H9 (cell line): ENCODE measurements around the gene GTF2IRD2. TPM values are rescaled to one million over a fixed set of nuclear protein-coding genes. Genes with fewer than 3 reads are reported as not detected.
"Not testable (repeated sequence)": the region's sequence is repeated elsewhere in the genome, so short reads cannot be mapped to it uniquely, and the experiment has no call there.

Experiments
- DNase-seq: peaks from one replicate; pipeline ENCODE4 v3.0.0-alpha.2; 2017
- H2AFZ ChIP-seq: one replicate; pipeline ENCODE4 v1.6.1; 2013; ENCODE audit warnings: mild to moderate bottlenecking, low read length, control low read depth, moderate library complexity
- H2AK5ac ChIP-seq: 2 replicates; pipeline ENCODE4 v1.6.1; 2013; ENCODE audit warnings: low read length, control low read depth, mixed read lengths; ENCODE audit not compliant: insufficient read length
- H2BK120ac ChIP-seq: one replicate; pipeline ENCODE4 v1.6.1; 2013; ENCODE audit warnings: low read depth, mild to moderate bottlenecking, low read length, control low read depth, inconsistent platforms; ENCODE audit not compliant: poor library complexity, severe bottlenecking
- H2BK12ac ChIP-seq: 2 replicates; pipeline ENCODE4 v1.6.1; 2013; ENCODE audit warnings: low read length, control low read depth, mixed read lengths, low read depth; ENCODE audit not compliant: insufficient read length
- H2BK15ac ChIP-seq: 2 replicates; pipeline ENCODE4 v1.6.1; 2013; ENCODE audit warnings: low read depth, low read length, control low read depth
- H2BK20ac ChIP-seq: one replicate; pipeline ENCODE4 v1.6.1; 2013; ENCODE audit warnings: low read depth, mild to moderate bottlenecking, low read length, control low read depth, inconsistent platforms; ENCODE audit not compliant: poor library complexity, severe bottlenecking
- H2BK5ac ChIP-seq: 2 replicates; pipeline ENCODE4 v1.6.1; 2013; ENCODE audit warnings: low read length, control low read depth, mixed read lengths; ENCODE audit not compliant: insufficient read length
- H3K14ac ChIP-seq: 2 replicates; pipeline ENCODE4 v1.6.1; 2013; ENCODE audit warnings: low read length, control low read depth; ENCODE audit not compliant: insufficient read depth
- H3K18ac ChIP-seq: 2 replicates; pipeline ENCODE4 v1.6.1; 2013; ENCODE audit warnings: low read depth, mild to moderate bottlenecking, mixed read lengths, low read length, control low read depth; ENCODE audit not compliant: insufficient read length
- H3K23ac ChIP-seq: 2 replicates; pipeline ENCODE4 v1.6.1; 2013; ENCODE audit warnings: low read length, control low read depth, mixed read lengths, low read depth; ENCODE audit not compliant: insufficient read length
- H3K23me2 ChIP-seq: 2 replicates; pipeline ENCODE4 v1.6.1; 2013; ENCODE audit warnings: low read depth, mild to moderate bottlenecking, mixed read lengths, low read length, control low read depth; ENCODE audit not compliant: insufficient read length, poor library complexity, severe bottlenecking
- H3K27ac ChIP-seq: 2 replicates; pipeline ENCODE4 v1.5.1; 2013; ENCODE audit warnings: low read length, control low read depth, mixed read lengths, low read depth; ENCODE audit not compliant: insufficient read length
- H3K27me3 ChIP-seq: 2 replicates; pipeline ENCODE4 v1.6.1; 2013; ENCODE audit warnings: low read length, control low read depth, inconsistent platforms; ENCODE audit not compliant: insufficient read depth
- H3K4ac ChIP-seq: 2 replicates; pipeline ENCODE4 v1.6.1; 2013; ENCODE audit warnings: low read depth, mild to moderate bottlenecking, control low read depth, inconsistent platforms, low read length, moderate library complexity
- H3K4me1 ChIP-seq: 2 replicates; pipeline ENCODE4 v1.6.1; 2013; ENCODE audit warnings: low read length, control low read depth, inconsistent platforms; ENCODE audit not compliant: insufficient read depth
- H3K4me2 ChIP-seq: 2 replicates; pipeline ENCODE4 v1.6.1; 2013; ENCODE audit warnings: low read length, control low read depth, mixed read lengths; ENCODE audit not compliant: insufficient read length, insufficient read depth
- H3K56ac ChIP-seq: 2 replicates; pipeline ENCODE4 v1.6.1; 2013; ENCODE audit warnings: low read depth, mild to moderate bottlenecking, mixed read lengths, low read length, control low read depth; ENCODE audit not compliant: insufficient read length
- H3K79me1 ChIP-seq: 2 replicates; pipeline ENCODE4 v1.6.1; 2013; ENCODE audit warnings: low read depth, mild to moderate bottlenecking, moderate library complexity, low read length, control low read depth, inconsistent platforms; ENCODE audit not compliant: insufficient read depth, poor library complexity, severe bottlenecking
- H3K79me2 ChIP-seq: 2 replicates; pipeline ENCODE4 v1.6.1; 2013; ENCODE audit warnings: low read length, control low read depth, inconsistent platforms; ENCODE audit not compliant: insufficient read depth
- H3K9ac ChIP-seq: 2 replicates; pipeline ENCODE4 v1.6.1; 2013; ENCODE audit warnings: low read length, control low read depth, mixed read lengths; ENCODE audit not compliant: insufficient read length; ENCODE audit errors: extremely low read depth
- H3K9me3 ChIP-seq: one replicate; pipeline ENCODE4 v1.6.1; 2013; ENCODE audit warnings: low read depth, low read length, inconsistent platforms; ENCODE audit not compliant: control insufficient read depth
- H3T11ph ChIP-seq: one replicate; pipeline ENCODE4 v1.6.1; 2013; ENCODE audit warnings: mild to moderate bottlenecking, low read length, control low read depth, inconsistent platforms
- H4K20me1 ChIP-seq: one replicate; pipeline ENCODE4 v1.6.1; 2013; ENCODE audit not compliant: control insufficient read depth, insufficient read length, insufficient read depth
- H4K5ac ChIP-seq: 2 replicates; pipeline ENCODE4 v1.6.1; 2013; ENCODE audit warnings: low read depth, mild to moderate bottlenecking, mixed read lengths, low read length, control low read depth; ENCODE audit not compliant: insufficient read length
- H4K8ac ChIP-seq: replicated peaks from 2 replicates; pipeline ENCODE4 v1.6.1; 2013; ENCODE audit warnings: low read length, control low read depth, mixed read lengths, low read depth; ENCODE audit not compliant: insufficient read length
- H4K91ac ChIP-seq: 2 replicates; pipeline ENCODE4 v1.6.1; 2013; ENCODE audit warnings: low read depth, mild to moderate bottlenecking, moderate library complexity, mixed read lengths, low read length, control low read depth; ENCODE audit not compliant: insufficient read length
- H3K27ac Mint-ChIP-seq, 3 experiments: 2 replicates in 2 of 3; 3 replicates in 1 of 3; pipeline ENCODE4 v1.8.0; 2020 to 2021; ENCODE audit warnings: mixed read lengths in 3 of 3, mild to moderate bottlenecking in 1 of 3, moderate library complexity in 1 of 3
- H3K27me3 Mint-ChIP-seq: 2 replicates; pipeline ENCODE4 v1.8.0; 2021; ENCODE audit warnings: low read depth, mild to moderate bottlenecking, moderate library complexity, mixed read lengths
- H3K36me3 Mint-ChIP-seq, 3 experiments: 2 replicates in 2 of 3; 3 replicates in 1 of 3; pipeline ENCODE4 v1.8.0; 2020 to 2021; ENCODE audit warnings: low read depth in 3 of 3, mixed read lengths in 3 of 3; ENCODE audit not compliant: insufficient read depth in 1 of 3
- H3K4me1 Mint-ChIP-seq, 2 experiments: 2 replicates each; pipeline ENCODE4 v1.8.0; 2020; ENCODE audit warnings: mixed read lengths in 2 of 2
- H3K4me3 Mint-ChIP-seq, 2 experiments: 2 replicates in 1 of 2; 3 replicates in 1 of 2; pipeline ENCODE4 v1.8.0; 2020 to 2021; ENCODE audit warnings: mild to moderate bottlenecking in 2 of 2, mixed read lengths in 2 of 2, moderate library complexity in 1 of 2
- H3K9me3 Mint-ChIP-seq, 2 experiments: 2 replicates in 1 of 2; 3 replicates in 1 of 2; pipeline ENCODE4 v1.8.0; 2020; ENCODE audit warnings: mild to moderate bottlenecking in 2 of 2, mixed read lengths in 2 of 2, moderate library complexity in 1 of 2
- WGBS: extraction: QIAGEN DNeasy Blood & Tissue Kit; methylation state at CpG from one replicate; pipeline ENCODE4 v1.1.7; 2013; ENCODE audit warnings: missing lambda C conversion rate, low lambda C conversion rate, mixed read lengths; ENCODE audit not compliant: insufficient read length; ENCODE audit errors: extremely low coverage; 5-methylcytosine and 5-hydroxymethylcytosine counted together
- total RNA-seq: library from RNA; stranded (reverse); gene quantifications from 2 replicates; pipeline ENCODE4 v1.2.1, GENCODE V29; 2021

GTF2IRD2 gene
- total RNA-seq, 1 experiment from 2014 or later, result 9.1 TPM

DNA sequence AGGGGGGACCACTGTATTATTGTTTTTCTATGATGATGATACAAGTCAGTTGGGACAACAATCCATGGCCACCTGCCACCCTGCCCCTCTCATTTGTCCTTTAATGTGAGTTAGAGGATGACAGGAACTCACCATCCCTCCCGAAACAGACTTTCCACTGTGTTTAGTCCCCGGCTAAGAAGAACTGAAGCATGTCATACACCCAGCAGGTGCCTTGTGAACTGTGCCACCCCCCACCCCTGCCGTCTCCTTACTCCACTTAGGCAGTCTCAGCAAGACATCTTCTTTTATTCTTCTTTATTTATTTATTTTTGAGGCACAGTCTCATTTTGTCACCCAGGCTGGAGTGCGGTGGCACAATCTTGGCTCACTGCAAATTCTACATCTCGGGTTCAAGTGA, 30.1 kb downstream of the GTF2IRD2 start:
- H3K79me2 ChIP-seq, H3K9ac ChIP-seq, H3K9me3 Mint-ChIP-seq, H3K36me3 Mint-ChIP-seq, H3K23ac ChIP-seq, H3K27ac ChIP-seq, H3K4me2 ChIP-seq, H4K5ac ChIP-seq, H3K9me3 ChIP-seq, H2BK120ac ChIP-seq, H2BK12ac ChIP-seq, H2BK15ac ChIP-seq, H3K23me2 ChIP-seq, H2AFZ ChIP-seq, H4K8ac ChIP-seq, H3K4me1 ChIP-seq, H3K27ac Mint-ChIP-seq, DNase-seq, H2AK5ac ChIP-seq, H4K91ac ChIP-seq, H2BK20ac ChIP-seq, H3K14ac ChIP-seq, H3K4me1 Mint-ChIP-seq, H3K4ac ChIP-seq, H3K18ac ChIP-seq, H3K4me3 Mint-ChIP-seq, H2BK5ac ChIP-seq, H3T11ph ChIP-seq, H4K20me1 ChIP-seq, H3K56ac ChIP-seq, H3K79me1 ChIP-seq, H3K27me3 Mint-ChIP-seq, H3K27me3 ChIP-seq: not testable (repeated sequence)
- no CpG with 5 or more reads among the region's 5 CpGs for WGBS

DNA sequence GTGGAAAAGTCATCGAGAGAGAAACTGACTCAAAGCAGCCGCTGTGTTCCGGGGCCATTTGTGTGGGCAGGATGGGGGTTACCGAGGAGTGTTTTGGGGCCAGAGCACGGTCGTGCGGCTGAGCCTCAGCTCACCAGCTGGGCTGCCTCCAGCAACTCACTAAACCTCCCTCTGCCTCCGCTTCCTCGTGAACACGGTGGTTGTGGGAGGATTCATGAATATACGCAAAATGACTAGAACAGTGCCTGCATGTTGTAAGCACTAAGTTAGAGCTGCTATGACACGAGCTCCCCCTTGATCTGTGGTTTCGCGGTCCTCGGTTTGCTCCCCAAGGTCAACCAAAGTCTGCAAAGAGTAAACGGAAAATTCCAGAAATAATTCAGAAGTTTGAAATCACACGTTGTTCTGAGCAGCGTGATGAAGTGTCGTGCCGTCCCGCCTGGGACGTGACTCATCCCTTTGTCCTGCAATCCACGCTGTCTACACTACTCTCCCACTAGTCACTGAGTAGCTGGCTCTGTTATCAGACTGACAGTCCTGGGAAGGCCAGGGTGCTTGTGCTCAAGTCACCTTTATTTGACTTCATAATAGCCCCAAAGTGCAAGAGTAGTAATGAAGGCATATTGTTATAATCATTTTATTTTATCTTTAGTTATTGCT, 31.1 kb downstream of the GTF2IRD2 start:
- H3K27ac Mint-ChIP-seq, H3K4me3 Mint-ChIP-seq, H3K27me3 ChIP-seq, H4K5ac ChIP-seq, H2BK15ac ChIP-seq, H3K9me3 Mint-ChIP-seq, H2BK12ac ChIP-seq, H3K9ac ChIP-seq, H2BK120ac ChIP-seq, H3K36me3 Mint-ChIP-seq, H4K91ac ChIP-seq, H2AK5ac ChIP-seq, H3K4ac ChIP-seq, H3K56ac ChIP-seq, H4K20me1 ChIP-seq, H3K79me2 ChIP-seq, H3K23ac ChIP-seq, DNase-seq, H3K4me1 Mint-ChIP-seq, H4K8ac ChIP-seq, H3K27ac ChIP-seq, H3K4me2 ChIP-seq, H3K14ac ChIP-seq, H3K27me3 Mint-ChIP-seq, H2BK20ac ChIP-seq, H3K18ac ChIP-seq, H3K23me2 ChIP-seq, H3K79me1 ChIP-seq, H2BK5ac ChIP-seq, H3K4me1 ChIP-seq, H3K9me3 ChIP-seq, H2AFZ ChIP-seq, H3T11ph ChIP-seq: not testable (repeated sequence)
- WGBS, result no CpG with 5 or more reads among the region's 23 CpGs
